ENCODE measurements around the gene PHKA2. TPM values are rescaled to one million over a fixed set of nuclear protein-coding genes. Genes with fewer than 3 reads are reported as not detected.

PHKA2 gene
- total and polyA plus RNA-seq, 10 of the 15 experiments (the other 5 are each of a cell fraction or from before 2014, with no cell fraction given) = 1.4 to 25.6 (median 15.4) TPM

DNA sequence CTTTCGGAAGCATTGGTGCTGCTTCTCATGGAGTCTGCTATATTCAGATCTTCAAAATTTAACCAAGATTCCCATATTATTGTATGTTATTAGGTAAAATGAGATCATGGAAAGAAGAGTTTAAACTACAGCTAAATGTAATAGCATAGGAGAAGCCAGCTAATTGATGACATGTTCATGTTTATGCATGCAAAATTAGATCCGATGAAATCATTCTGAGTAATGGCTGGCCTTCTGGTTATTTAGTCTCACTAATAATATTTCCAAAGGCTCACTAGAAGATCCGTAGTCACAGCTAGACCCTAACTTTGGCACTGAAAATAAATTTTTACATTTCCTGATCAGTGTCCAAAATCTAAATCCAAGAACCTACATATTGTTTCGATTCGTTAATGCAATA lies 19.8 kb upstream of the PHKA2 start:
- ATAC-seq (no peak), FAIRE-seq (no peak), DNase-seq (ENCODE audit: low read depth, low spot score) (no peak)
- H3K79me2 ChIP-seq (ENCODE audit: control insufficient read depth, insufficient read depth, low read length) = no peaks in the 10 kb centered on the region
- ChIA-PET CTCF (interaction anchor here (0.6 to 1.7 kb wide), 2 partner anchors 10 to 329 kb away, joined by 3 to 5 read pairs; no protein-coding TSS in a partner anchor), POLR2A (no interaction called here), SMC1A (ENCODE audit: uncharacterized antibody, unreplicated experiment) (interaction anchor here (0.8 to 1.8 kb wide), 3 partner anchors 8 to 36 kb away, joined by 3 to 5 read pairs (median 4); no protein-coding TSS in a partner anchor), RAD21 (ENCODE audit: unreplicated experiment) (no interaction called here)
- H3K4me2 ChIP-seq (ENCODE audit: control insufficient read depth, insufficient read depth) = no peak overlapping the region
- H4K20me1 ChIP-seq (ENCODE audit: control insufficient read depth, insufficient read depth) = no peaks in the 10 kb centered on the region
- no peaks in the 10 kb centered on the region for H3K9me3 ChIP-seq (replicated peaks; ENCODE audit: control insufficient read depth, insufficient read depth, low read length)
- no peak overlapping the region for H3K27ac ChIP-seq (ENCODE audit: control insufficient read depth, insufficient read depth)
- no TSS peak for BruUV-seq (replicated peaks)
- in situ Hi-C loops (cut with MboI) = loop anchor here (25.0 kb wide), 1 partner anchor 616 kb away; no protein-coding TSS in a partner anchor
- intact Hi-C loops (cut with micrococcal nuclease; ENCODE audit: unreplicated experiment) = no loop called here
- no peak overlapping the region for H3K4me3 ChIP-seq
- H3K36me3 ChIP-seq (ENCODE audit: control insufficient read depth in 2 of 2, insufficient read depth in 2 of 2, low read length in 1 of 2) = no peaks in the 10 kb centered on the region
- H2AFZ ChIP-seq (ENCODE audit: control insufficient read depth, low read depth, low read length) = no peak overlapping the region
- no peaks in the 10 kb centered on the region for H3K4me1 ChIP-seq (ENCODE audit: control insufficient read depth, insufficient read depth, low read length)
- H3K27me3 ChIP-seq (replicated peaks in 1 of 2; ENCODE audit: control insufficient read depth in 2 of 2, insufficient read depth in 2 of 2, low read length in 1 of 2) = no peaks in the 10 kb centered on the region
- WGBS (ENCODE audit: insufficient coverage, insufficient replicate concordance, low lambda C conversion rate, missing lambda C conversion rate) = 44% methylated on average over 5 of the region's 5 CpGs
- TF ChIP-seq HDAC2 (IDR thresholded peaks at IDR 0.05) (no peak), IRF4 (IDR thresholded peaks at IDR 0.05; ENCODE audit: low read depth, low read length) (no peak), BMI1 (IDR thresholded peaks at IDR 0.05; ENCODE audit: borderline replicate concordance) (no peak), BHLHE40 (IDR thresholded peaks at IDR 0.05; ENCODE audit: borderline replicate concordance in 1 of 2, low read depth in 2 of 2, low read length in 1 of 2) (no peak), POU2F2 (IDR thresholded peaks at IDR 0.05; ENCODE audit: borderline replicate concordance, low read depth, low read length) (no peak), WRNIP1 (IDR thresholded peaks at IDR 0.05; ENCODE audit: borderline replicate concordance, low read depth, low read length) (no peak), CREB1 (IDR thresholded peaks at IDR 0.05; ENCODE audit: low read depth) (no peak), CHD1 (IDR thresholded peaks at IDR 0.05; ENCODE audit: low read depth, low read length) (no peak), MAX (IDR thresholded peaks at IDR 0.05; ENCODE audit: low read depth, low read length) (no peak), CBX5 (IDR thresholded peaks at IDR 0.05; ENCODE audit: low read depth) (no peak), KLF5 (IDR thresholded peaks at IDR 0.05; ENCODE audit: partially characterized antibody) (no peak), JUND (IDR thresholded peaks at IDR 0.05; ENCODE audit: low read depth, low read length) (no peak), SRF (IDR thresholded peaks at IDR 0.05; ENCODE audit: low read depth in 2 of 2, low read length in 2 of 2) (no peak), POLR2AphosphoS2 (IDR thresholded peaks at IDR 0.05; ENCODE audit: low read depth, low read length) (no peak), SPI1 (IDR thresholded peaks at IDR 0.05; ENCODE audit: borderline replicate concordance, insufficient read depth, low read depth, low read length) (no peak), MLLT1 (IDR thresholded peaks at IDR 0.05) (no peak)
- TF ChIP-seq, protein P1, sequence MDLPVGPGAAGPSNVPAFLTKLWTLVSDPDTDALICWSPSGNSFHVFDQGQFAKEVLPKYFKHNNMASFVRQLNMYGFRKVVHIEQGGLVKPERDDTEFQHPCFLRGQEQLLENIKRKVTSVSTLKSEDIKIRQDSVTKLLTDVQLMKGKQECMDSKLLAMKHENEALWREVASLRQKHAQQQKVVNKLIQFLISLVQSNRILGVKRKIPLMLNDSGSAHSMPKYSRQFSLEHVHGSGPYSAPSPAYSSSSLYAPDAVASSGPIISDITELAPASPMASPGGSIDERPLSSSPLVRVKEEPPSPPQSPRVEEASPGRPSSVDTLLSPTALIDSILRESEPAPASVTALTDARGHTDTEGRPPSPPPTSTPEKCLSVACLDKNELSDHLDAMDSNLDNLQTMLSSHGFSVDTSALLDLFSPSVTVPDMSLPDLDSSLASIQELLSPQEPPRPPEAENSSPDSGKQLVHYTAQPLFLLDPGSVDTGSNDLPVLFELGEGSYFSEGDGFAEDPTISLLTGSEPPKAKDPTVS (IDR thresholded peaks at IDR 0.05; ENCODE audit: low read depth, low read length) = no peak
- H3K9ac ChIP-seq (ENCODE audit: control insufficient read depth, insufficient read depth, low read length) = no peak overlapping the region

Data from GM12878 (cell line).